ENCODE results near the gene PSTPIP1. TPM values are rescaled to one million over a fixed set of nuclear protein-coding genes. Genes with fewer than 3 reads are reported as not detected.

Gene PSTPIP1
- total and polyA plus RNA-seq, 4 experiments from 2014 or later: 62.4 to 233 (median 144) TPM

DNA sequence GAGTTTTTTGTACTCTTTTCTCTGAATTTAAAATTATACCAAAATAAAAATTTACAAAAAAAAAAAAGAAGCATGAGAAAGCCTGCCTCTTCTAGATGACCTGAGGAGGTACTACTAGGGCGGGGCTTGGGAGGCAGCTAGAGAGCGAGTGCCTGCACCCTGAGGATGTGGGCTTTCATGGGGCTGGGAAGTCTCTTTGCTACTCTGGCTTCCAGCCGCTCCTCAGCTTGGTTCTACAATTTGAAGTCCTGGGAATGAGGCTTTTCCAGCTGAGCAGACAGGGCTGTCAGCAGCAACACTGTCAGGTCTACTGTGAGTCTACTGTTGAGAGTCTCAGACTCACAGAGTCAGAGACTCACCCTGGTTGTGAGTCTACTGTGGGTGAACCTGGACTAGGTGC lies 8.2 kb upstream of the PSTPIP1 start:
- intact Hi-C loops (cut with micrococcal nuclease): no loop called here
- H3K4me1 Mint-ChIP-seq: peaks cover 22 to 53% (median 26%) of the 10 kb centered on the region in 4 donors
- peak overlapping the region in 1 of 8 donors; percentile 9 for H3K4me3 Mint-ChIP-seq
- H3K4me1 ChIP-seq (ENCODE audit: insufficient read depth, low read length): peaks cover 31% of the 10 kb centered on the region
- peak overlapping the region in 3 of 7 donors; percentile 14 to 70 (median 16) for H3K27ac Mint-ChIP-seq
- H3K27me3 ChIP-seq (ENCODE audit: insufficient read depth, low read length): no peaks in the 10 kb centered on the region
- ChIA-PET CTCF (ENCODE audit: partially characterized antibody) (interaction anchor here (2.0 to 3.3 kb wide), 3 partner anchors 10 to 13 kb away, joined by 5 to 17 read pairs (median 9); no protein-coding TSS in a partner anchor), POLR2A (ENCODE audit: partially characterized antibody) (interaction anchor here (0.8 to 3.7 kb wide), 2 partner anchors 10 to 37 kb away, joined by 3 to 43 read pairs; partner anchors contain the start of gene PSTPIP1)
- no peaks in the 10 kb centered on the region for H3K36me3 Mint-ChIP-seq
- no peaks in the 10 kb centered on the region for H3K9me3 ChIP-seq (ENCODE audit: control insufficient read depth in 1 of 2, low read length in 2 of 2)
- H3K36me3 ChIP-seq (ENCODE audit: insufficient read depth, low read length): no peaks in the 10 kb centered on the region
- no peaks in the 10 kb centered on the region for H3K27me3 Mint-ChIP-seq
- H3K27ac ChIP-seq (ENCODE audit: low read depth, low read length): no peak overlapping the region
- DNase-seq: no peak
- H3K4me3 ChIP-seq (ENCODE audit: low read length in 2 of 2): no peak overlapping the region
- H3K9me3 Mint-ChIP-seq: no peaks in the 10 kb centered on the region

DNA sequence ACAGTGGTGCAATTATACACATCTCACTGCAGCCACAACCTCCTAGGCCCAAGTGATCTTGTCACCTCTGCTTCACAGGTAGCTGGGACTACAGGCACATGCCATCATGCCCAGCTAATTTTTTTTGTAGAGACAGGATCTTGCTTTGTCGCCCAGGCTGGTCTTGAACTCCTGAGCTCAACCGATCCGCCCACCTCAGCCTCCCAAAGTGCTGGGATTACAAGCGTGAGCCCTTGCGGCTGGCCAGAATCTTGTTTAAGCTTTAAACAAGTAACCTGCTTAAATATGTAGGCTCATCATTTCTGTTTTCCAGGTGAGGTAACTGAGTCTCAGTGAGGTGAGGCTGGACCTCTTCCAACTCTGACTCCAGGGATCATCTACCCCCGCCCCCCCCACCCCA lies 7.7 kb upstream of the PSTPIP1 start:
- no peaks in the 10 kb centered on the region for H3K9me3 ChIP-seq (ENCODE audit: control insufficient read depth in 1 of 2, low read length in 2 of 2)
- DNase-seq: no peak
- CTCF ChIA-PET (ENCODE audit: partially characterized antibody): interaction anchor here (2.0 to 3.3 kb wide), 4 partner anchors 9 to 21 kb away, joined by 5 to 17 read pairs (median 10); no protein-coding TSS in a partner anchor
- POLR2A ChIA-PET (ENCODE audit: partially characterized antibody): interaction anchor here (0.6 to 3.7 kb wide), 4 partner anchors 9 to 36 kb away, joined by 3 to 43 read pairs (median 3); partner anchors contain the start of gene PSTPIP1
- no peaks in the 10 kb centered on the region for H3K36me3 ChIP-seq (ENCODE audit: insufficient read depth, low read length)
- no peaks in the 10 kb centered on the region for H3K36me3 Mint-ChIP-seq
- H3K9me3 Mint-ChIP-seq: peaks cover 0 to 2% (median 0%) of the 10 kb centered on the region in 8 donors
- no peak overlapping the region for H3K27ac ChIP-seq (ENCODE audit: low read depth, low read length)
- H3K4me1 ChIP-seq (ENCODE audit: insufficient read depth, low read length): peaks cover 31% of the 10 kb centered on the region
- H3K27me3 Mint-ChIP-seq: no peaks in the 10 kb centered on the region
- H3K4me3 ChIP-seq (ENCODE audit: low read length in 2 of 2): no peak overlapping the region
- H3K27ac Mint-ChIP-seq: peak overlapping the region in 3 of 7 donors; percentile 42 to 79 (median 70)
- intact Hi-C loops (cut with micrococcal nuclease): no loop called here
- H3K4me1 Mint-ChIP-seq: peaks cover 20 to 54% (median 26%) of the 10 kb centered on the region in 4 donors
- H3K27me3 ChIP-seq (ENCODE audit: insufficient read depth, low read length): no peaks in the 10 kb centered on the region
- no peak overlapping the region for H3K4me3 Mint-ChIP-seq

- no peaks in the 10 kb centered on the region for H3K36me3 Mint-ChIP-seq
- Histone ChIP-seq H3K27me3 (ENCODE audit: insufficient read depth, low read length) (no peaks in the 10 kb centered on the region), H3K27ac (ENCODE audit: low read depth, low read length) (peak overlapping the region; percentile 27), H3K9me3 (ENCODE audit: control insufficient read depth in 1 of 2, low read length in 2 of 2) (no peaks in the 10 kb centered on the region), H3K4me3 (ENCODE audit: low read length in 2 of 2) (peak overlapping the region in 1 of 2 donors; percentile 14), H3K36me3 (ENCODE audit: insufficient read depth, low read length) (no peaks in the 10 kb centered on the region), H3K4me1 (ENCODE audit: insufficient read depth, low read length) (peaks cover 33% of the 10 kb centered on the region)
- H3K27ac Mint-ChIP-seq: peak overlapping the region; percentile 38 to 92 (median 84)
- H3K9me3 Mint-ChIP-seq: peaks cover 0 to 2% (median 0%) of the 10 kb centered on the region in 8 donors
- intact Hi-C loops (cut with micrococcal nuclease): no loop called here
- peaks cover 24 to 63% (median 30%) of the 10 kb centered on the region in 4 donors for H3K4me1 Mint-ChIP-seq
- ChIA-PET POLR2A (ENCODE audit: partially characterized antibody) (interaction anchor here (0.6 to 3.7 kb wide), 5 partner anchors 8 to 25 kb away, joined by 3 to 43 read pairs (median 5); partner anchors contain the start of gene PSTPIP1), CTCF (ENCODE audit: partially characterized antibody) (interaction anchor here (1.1 to 3.3 kb wide), 5 partner anchors 8 to 21 kb away, joined by 3 to 17 read pairs (median 9); no protein-coding TSS in a partner anchor)
- peak in 1 of 5 donors; percentile 10 for DNase-seq
- H3K4me3 Mint-ChIP-seq: peak overlapping the region in 7 of 8 donors; percentile 52 to 86 (median 77)
- H3K27me3 Mint-ChIP-seq: no peaks in the 10 kb centered on the region
These were observed 6.7 kb upstream of the PSTPIP1 start for GRCh38 chr15:76987896-76988860.

GRCh38 chr15:76988867-76989780 lies 5.8 kb upstream of the PSTPIP1 start:
- H3K27ac ChIP-seq (ENCODE audit: low read depth, low read length): peak overlapping the region; percentile 27
- peaks cover 33 to 72% (median 40%) of the 10 kb centered on the region in 4 donors for H3K4me1 Mint-ChIP-seq
- intact Hi-C loops (cut with micrococcal nuclease): no loop called here

DNA sequence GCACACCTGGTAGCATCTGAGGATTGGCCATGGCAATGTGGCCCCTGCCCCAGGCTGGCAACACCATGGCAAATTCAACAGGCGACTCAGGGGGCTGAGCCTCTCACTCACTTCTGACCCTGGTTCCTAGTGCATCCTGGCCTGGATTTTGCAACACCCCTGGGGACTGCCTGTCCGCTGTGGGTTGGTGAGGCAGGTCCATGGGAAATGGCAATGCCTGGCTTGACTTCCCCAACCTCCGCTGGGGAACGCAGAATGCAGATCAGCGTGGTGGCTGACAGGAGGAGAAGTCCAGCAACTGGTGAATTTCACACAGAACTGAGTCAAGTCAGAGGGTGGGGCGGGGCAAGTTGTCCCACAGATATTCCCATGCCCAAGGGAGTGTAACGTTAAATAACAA lies 3.9 kb upstream of the PSTPIP1 start:
- intact Hi-C loops (cut with micrococcal nuclease): no loop called here
- Histone ChIP-seq H3K9me3 (ENCODE audit: control insufficient read depth in 1 of 2, low read length in 2 of 2) (no peaks in the 10 kb centered on the region), H3K4me1 (ENCODE audit: insufficient read depth, low read length) (peaks cover 50% of the 10 kb centered on the region), H3K36me3 (ENCODE audit: insufficient read depth, low read length) (no peaks in the 10 kb centered on the region), H3K27me3 (ENCODE audit: insufficient read depth, low read length) (no peaks in the 10 kb centered on the region), H3K27ac (ENCODE audit: low read depth, low read length) (no peak overlapping the region), H3K4me3 (ENCODE audit: low read length in 2 of 2) (no peak overlapping the region)
- ChIA-PET POLR2A (ENCODE audit: partially characterized antibody) (interaction anchor here (1.1 kb wide), 1 partner anchor 12 kb away, joined by 3 read pairs; no protein-coding TSS in a partner anchor), CTCF (ENCODE audit: partially characterized antibody) (interaction anchor here (1.5 kb wide), 1 partner anchor 31 kb away, joined by 5 read pairs; no protein-coding TSS in a partner anchor)
- H3K4me1 Mint-ChIP-seq: peaks cover 37 to 86% (median 44%) of the 10 kb centered on the region in 4 donors
- peak overlapping the region in 3 of 7 donors; percentile 52 to 92 (median 55) for H3K27ac Mint-ChIP-seq
- no peaks in the 10 kb centered on the region for H3K27me3 Mint-ChIP-seq
- H3K4me3 Mint-ChIP-seq: no peak overlapping the region
- H3K36me3 Mint-ChIP-seq: no peaks in the 10 kb centered on the region
- H3K9me3 Mint-ChIP-seq: peaks cover 0 to 2% (median 0%) of the 10 kb centered on the region in 8 donors
- no peak for DNase-seq

More at GRCh38 chr15:76988867-76989780, 5.8 kb upstream of the PSTPIP1 start:
- no peak overlapping the region for H3K4me3 ChIP-seq (ENCODE audit: low read length in 2 of 2)
- H3K9me3 ChIP-seq (ENCODE audit: control insufficient read depth in 1 of 2, low read length in 2 of 2): no peaks in the 10 kb centered on the region
- no peaks in the 10 kb centered on the region for H3K36me3 Mint-ChIP-seq
- H3K27me3 ChIP-seq (ENCODE audit: insufficient read depth, low read length): no peaks in the 10 kb centered on the region
- DNase-seq: no peak
- POLR2A ChIA-PET (ENCODE audit: partially characterized antibody): interaction anchor here (1.3 to 3.7 kb wide), 3 partner anchors 7 to 24 kb away, joined by 5 to 43 read pairs (median 7); partner anchors contain the start of gene PSTPIP1
- peak overlapping the region; percentile 38 to 92 (median 84) for H3K27ac Mint-ChIP-seq
- H3K4me3 Mint-ChIP-seq: peak overlapping the region in 7 of 8 donors; percentile 52 to 86 (median 77)
- H3K9me3 Mint-ChIP-seq: peaks cover 0 to 2% (median 0%) of the 10 kb centered on the region in 8 donors
- peaks cover 42% of the 10 kb centered on the region for H3K4me1 ChIP-seq (ENCODE audit: insufficient read depth, low read length)
- CTCF ChIA-PET (ENCODE audit: partially characterized antibody): interaction anchor here (0.7 to 3.3 kb wide), 5 partner anchors 9 to 35 kb away, joined by 3 to 17 read pairs (median 9); no protein-coding TSS in a partner anchor
- no peaks in the 10 kb centered on the region for H3K27me3 Mint-ChIP-seq
- H3K36me3 ChIP-seq (ENCODE audit: insufficient read depth, low read length): no peaks in the 10 kb centered on the region

All from CD4-positive, alpha-beta memory T cell (primary cell).